ENCODE data around the gene ZNF787. TPM values are rescaled to one million over a fixed set of nuclear protein-coding genes. Genes with fewer than 3 reads are reported as not detected.

ZNF787 gene
- total and polyA plus RNA-seq, 9 donors: 3.0 to 36.8 (median 25.8) TPM

DNA sequence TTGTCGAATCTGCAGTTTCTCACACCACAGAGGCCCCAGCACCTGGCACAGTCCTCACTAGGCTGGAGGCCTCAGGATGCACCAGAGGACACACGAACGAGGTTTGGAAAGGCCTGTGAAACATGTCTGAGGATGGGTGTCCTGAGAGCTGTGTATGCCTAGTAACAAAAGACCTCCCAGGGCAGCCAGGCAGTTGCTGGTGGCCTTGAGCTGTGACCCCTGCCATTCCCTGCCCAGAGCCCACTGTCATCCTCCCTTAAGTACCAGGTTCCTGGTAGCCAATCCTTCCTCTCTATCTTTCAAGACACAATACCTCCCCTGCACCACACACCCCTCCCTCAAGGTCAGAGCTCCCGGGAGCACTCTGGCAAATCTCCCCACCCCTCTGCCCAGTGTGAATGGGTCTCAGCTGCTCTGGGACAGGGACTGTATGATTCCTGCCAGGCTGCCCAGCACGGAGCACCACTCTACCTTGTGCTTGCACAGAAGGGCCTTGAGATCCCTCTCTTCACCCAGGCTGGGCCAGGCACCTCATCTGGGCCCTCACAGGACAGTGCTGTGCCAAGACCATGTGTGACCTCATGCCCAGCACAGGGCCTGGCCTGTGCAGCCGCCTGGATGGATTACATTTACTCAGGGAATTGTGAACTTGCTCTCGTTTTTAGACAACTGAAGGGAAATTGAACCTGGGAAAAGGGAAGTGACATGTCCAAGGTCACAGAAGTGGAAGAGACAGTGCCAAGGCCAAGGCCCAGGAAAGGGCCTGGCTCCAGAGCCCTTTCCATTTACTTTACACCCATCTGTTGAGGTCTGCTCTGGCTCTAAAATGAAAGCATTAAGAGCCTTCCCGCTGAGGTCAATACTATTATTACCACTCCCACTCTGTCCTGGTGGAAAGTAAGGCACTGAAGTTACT is 2.2 kb downstream of the ZNF787 start:
- no peaks in the 10 kb centered on the region for H3K9me3 ChIP-seq
- no peak overlapping the region for H3K4me3 ChIP-seq
- no peaks in the 10 kb centered on the region for H3K36me3 ChIP-seq
- H3K4me1 ChIP-seq (ENCODE audit: insufficient read depth): peaks cover 20% of the 10 kb centered on the region
- WGBS, 3 donors: 14 to 26% (median 15%) methylated on average over 8 of the region's 8 CpGs
- peak overlapping the region in 1 of 2 donors; percentile 91 for H3K27ac ChIP-seq
- intact Hi-C loops (cut with DNase I): no loop called here
- no peak for DNase-seq
- no peak for TF ChIP-seq POLR2A (IDR thresholded peaks at IDR 0.05)
- TF ChIP-seq, protein P1, sequence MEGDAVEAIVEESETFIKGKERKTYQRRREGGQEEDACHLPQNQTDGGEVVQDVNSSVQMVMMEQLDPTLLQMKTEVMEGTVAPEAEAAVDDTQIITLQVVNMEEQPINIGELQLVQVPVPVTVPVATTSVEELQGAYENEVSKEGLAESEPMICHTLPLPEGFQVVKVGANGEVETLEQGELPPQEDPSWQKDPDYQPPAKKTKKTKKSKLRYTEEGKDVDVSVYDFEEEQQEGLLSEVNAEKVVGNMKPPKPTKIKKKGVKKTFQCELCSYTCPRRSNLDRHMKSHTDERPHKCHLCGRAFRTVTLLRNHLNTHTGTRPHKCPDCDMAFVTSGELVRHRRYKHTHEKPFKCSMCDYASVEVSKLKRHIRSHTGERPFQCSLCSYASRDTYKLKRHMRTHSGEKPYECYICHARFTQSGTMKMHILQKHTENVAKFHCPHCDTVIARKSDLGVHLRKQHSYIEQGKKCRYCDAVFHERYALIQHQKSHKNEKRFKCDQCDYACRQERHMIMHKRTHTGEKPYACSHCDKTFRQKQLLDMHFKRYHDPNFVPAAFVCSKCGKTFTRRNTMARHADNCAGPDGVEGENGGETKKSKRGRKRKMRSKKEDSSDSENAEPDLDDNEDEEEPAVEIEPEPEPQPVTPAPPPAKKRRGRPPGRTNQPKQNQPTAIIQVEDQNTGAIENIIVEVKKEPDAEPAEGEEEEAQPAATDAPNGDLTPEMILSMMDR (IDR thresholded peaks at IDR 0.05): no peak
- TF ChIP-seq EP300 (IDR thresholded peaks at IDR 0.05): no peak
- H3K27me3 ChIP-seq: no peaks in the 10 kb centered on the region

DNA sequence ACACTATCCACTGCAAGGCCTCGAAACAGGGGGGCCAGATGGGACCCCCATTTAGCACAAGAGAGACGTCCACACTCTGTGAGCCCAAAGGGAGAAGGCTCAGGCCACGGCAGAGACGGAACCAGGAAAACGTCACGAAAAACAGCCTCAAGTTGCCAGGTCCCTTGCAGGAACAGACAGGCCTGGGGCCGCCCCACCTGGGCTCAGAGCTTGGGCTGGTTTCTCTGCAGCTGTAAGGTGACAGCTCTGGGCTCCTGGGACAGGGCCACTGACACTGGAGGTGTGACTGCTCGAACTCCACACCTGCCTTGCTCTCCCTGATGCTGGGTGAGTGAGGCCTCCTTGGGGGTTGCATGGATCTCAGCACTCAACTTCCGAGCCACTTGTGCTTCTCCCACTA is 3.2 kb downstream of the ZNF787 start:
- intact Hi-C loops (cut with DNase I): no loop called here
- 64 to 72% (median 70%) methylated on average over 9 of the region's 9 CpGs for WGBS, 3 donors
- H3K36me3 ChIP-seq: no peaks in the 10 kb centered on the region
- no peaks in the 10 kb centered on the region for H3K9me3 ChIP-seq
- no peaks in the 10 kb centered on the region for H3K27me3 ChIP-seq
- no peak for DNase-seq
- peaks cover 23% of the 10 kb centered on the region for H3K4me1 ChIP-seq (ENCODE audit: insufficient read depth)
- no peak for TF ChIP-seq EP300 (IDR thresholded peaks at IDR 0.05)
- TF ChIP-seq POLR2A (IDR thresholded peaks at IDR 0.05): no peak
- TF ChIP-seq, protein P1 (IDR thresholded peaks at IDR 0.05): no peak
- H3K27ac ChIP-seq: no peak overlapping the region
- H3K4me3 ChIP-seq: no peak overlapping the region

DNA sequence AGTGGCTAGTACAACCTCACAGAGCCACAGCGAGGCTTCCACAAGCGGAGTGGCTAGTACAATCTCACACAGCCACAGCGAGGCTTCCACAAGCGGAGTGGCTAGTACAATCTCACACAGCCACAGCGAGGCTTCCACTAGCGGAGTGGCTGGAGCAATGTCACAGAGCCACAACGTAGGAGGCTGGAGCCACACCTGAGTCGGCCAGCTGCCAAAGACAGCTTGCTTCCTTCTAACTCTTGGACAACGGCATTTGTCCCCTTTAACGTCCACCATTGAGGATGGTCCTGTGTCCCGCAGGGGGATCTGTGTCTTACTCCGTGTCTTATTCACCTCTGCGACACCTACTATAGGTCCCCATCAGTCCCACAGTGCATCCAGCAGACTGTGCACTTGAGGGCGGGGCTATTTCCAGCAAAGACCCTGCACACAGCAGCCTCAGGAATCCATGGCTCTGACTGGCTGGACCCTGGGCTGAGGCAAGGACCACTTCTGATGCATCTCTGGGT is 3.7 kb downstream of the ZNF787 start:
- Histone ChIP-seq H3K9me3 (no peaks in the 10 kb centered on the region), H3K4me3 (no peak overlapping the region), H3K36me3 (no peaks in the 10 kb centered on the region), H3K4me1 (ENCODE audit: insufficient read depth) (peaks cover 23% of the 10 kb centered on the region), H3K27ac (no peak overlapping the region), H3K27me3 (no peaks in the 10 kb centered on the region)
- intact Hi-C loops (cut with DNase I): no loop called here
- WGBS, 3 donors: 80 to 85% (median 84%) methylated on average over 14 of the region's 14 CpGs
- no peak for TF ChIP-seq POLR2A (IDR thresholded peaks at IDR 0.05)
- no peak for TF ChIP-seq EP300 (IDR thresholded peaks at IDR 0.05)
- TF ChIP-seq, protein P1 (IDR thresholded peaks at IDR 0.05): no peak
- DNase-seq: no peak

DNA sequence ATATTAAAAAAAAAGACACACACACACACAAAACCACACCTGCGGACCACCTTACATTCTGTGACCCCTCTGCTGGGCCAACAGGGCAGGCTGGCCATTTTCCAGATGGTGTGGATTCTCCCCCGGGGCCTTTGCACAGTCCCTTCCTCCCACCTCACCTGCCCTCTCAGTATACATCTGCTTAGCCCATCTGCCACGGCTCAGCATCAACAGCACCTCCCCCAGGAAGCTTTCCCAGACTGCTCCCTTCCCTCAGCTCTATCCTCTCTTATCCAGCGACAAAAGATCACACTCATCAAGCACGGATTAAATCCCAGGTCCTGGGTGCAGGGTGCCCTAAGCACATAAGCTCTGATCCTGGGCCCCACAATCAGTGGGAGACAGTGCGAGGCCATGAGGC is 4.5 kb downstream of the ZNF787 start:
- WGBS, 3 donors: 77 to 85% (median 79%) methylated on average over 6 of the region's 6 CpGs
- H3K9me3 ChIP-seq: no peaks in the 10 kb centered on the region
- H3K27ac ChIP-seq: no peak overlapping the region
- TF ChIP-seq POLR2A (IDR thresholded peaks at IDR 0.05) (no peak), EP300 (IDR thresholded peaks at IDR 0.05) (no peak)
- TF ChIP-seq, protein P1 (IDR thresholded peaks at IDR 0.05): no peak
- peaks cover 27% of the 10 kb centered on the region for H3K4me1 ChIP-seq (ENCODE audit: insufficient read depth)
- no peaks in the 10 kb centered on the region for H3K27me3 ChIP-seq
- no peak for DNase-seq
- intact Hi-C loops (cut with DNase I): no loop called here
- no peak overlapping the region for H3K4me3 ChIP-seq
- H3K36me3 ChIP-seq: no peaks in the 10 kb centered on the region

Data from ovary (tissue), 9 donors.